ENCODE measurements around the gene SLC25A34. TPM values are rescaled to one million over a fixed set of nuclear protein-coding genes. Genes with fewer than 3 reads are reported as not detected.
"Not testable (repeated sequence)": the region's sequence is repeated elsewhere in the genome, so short reads cannot be mapped to it uniquely, and the experiment has no call there.

Gene SLC25A34
- total RNA-seq = 1.1 and 1.8 TPM in 2 replicates

DNA sequence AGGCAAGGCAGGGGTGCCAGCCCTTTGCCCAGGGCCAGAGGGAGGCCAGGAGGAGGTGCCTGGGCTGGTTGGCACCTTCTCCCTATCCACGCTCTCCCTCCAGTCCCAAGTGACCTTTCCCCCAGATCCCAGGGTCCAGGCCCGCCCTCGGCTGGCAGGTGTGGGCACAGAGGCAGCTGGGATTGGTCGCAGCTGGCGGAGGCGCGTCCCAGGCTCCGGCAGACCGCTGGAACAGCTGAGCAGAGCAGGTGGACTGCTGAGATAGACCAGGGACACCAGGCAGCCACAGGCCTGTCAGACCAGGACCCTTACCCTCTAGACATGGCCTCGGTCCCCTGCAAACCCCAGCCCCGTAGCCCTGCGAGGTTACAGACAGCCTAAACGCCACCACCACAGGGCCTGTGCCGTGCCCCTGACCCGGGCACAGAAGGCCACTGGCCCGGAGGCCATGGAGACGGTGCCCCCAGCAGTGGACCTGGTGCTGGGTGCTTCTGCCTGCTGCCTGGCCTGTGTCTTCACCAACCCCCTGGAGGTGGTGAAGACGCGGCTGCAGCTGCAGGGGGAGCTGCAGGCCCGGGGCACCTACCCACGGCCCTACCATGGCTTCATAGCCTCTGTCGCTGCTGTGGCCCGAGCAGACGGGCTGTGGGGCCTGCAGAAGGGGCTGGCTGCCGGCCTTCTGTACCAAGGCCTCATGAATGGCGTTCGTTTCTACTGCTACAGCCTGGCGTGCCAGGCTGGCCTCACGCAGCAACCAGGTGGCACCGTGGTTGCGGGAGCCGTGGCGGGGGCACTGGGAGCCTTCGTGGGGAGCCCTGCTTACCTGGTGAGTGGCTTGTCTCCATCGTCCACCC lies at the start of gene SLC25A34:
Gene SLC25A34 (plus strand): TSS at position 221 of the 854 bp plus-strand sequence. CDS start 228 bp downstream, at position 449.
- H3K4me1 Mint-ChIP-seq (ENCODE audit: low read depth) = peaks cover 2% of the 10 kb centered on the region
- H3K4me3 Mint-ChIP-seq = no peak within 1 kb of the TSS
- H3K27me3 Mint-ChIP-seq (ENCODE audit: insufficient read depth) = no peaks in the 10 kb centered on the region
- H3K27ac Mint-ChIP-seq = no peak within 1 kb of the TSS
- H3K36me3 Mint-ChIP-seq (ENCODE audit: low read depth) = peaks cover 5% of the 10 kb centered on the region
- intact Hi-C loops (cut with micrococcal nuclease) = no loop called here
- DNase-seq (ENCODE audit: low spot score) = no peak
- no peaks in the 10 kb centered on the region for H3K9me3 Mint-ChIP-seq

DNA sequence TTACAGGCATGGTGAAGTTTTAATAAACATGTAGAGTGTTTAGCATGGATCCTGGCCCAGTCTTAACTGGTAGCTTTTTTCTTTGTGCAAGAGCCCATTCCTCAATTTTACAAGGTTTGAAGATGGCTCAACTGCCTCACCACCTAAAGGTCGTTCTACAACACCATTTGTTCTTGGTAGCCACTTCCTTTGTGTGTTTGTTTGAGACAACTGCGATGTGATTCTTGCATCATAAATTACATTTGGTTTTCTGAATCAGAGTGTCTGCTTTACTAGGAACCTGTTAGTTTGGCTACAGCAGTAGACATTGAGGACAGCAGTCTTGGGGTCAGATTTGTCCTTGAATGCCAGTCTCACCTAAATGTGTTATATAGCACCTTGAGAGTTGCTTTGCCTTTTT lies 48.6 kb upstream of the SLC25A34 start:
- DNase-seq (ENCODE audit: low spot score) = no peak
- Mint-ChIP-seq H3K27me3 (ENCODE audit: insufficient read depth) (peaks cover 2% of the 10 kb centered on the region), H3K4me1 (ENCODE audit: low read depth) (peaks cover 24% of the 10 kb centered on the region), H3K9me3 (no peaks in the 10 kb centered on the region), H3K27ac (no peak overlapping the region), H3K4me3 (peak overlapping the region; percentile 11), H3K36me3 (ENCODE audit: low read depth) (peaks cover 10% of the 10 kb centered on the region)
- intact Hi-C loops (cut with micrococcal nuclease) = no loop called here

DNA sequence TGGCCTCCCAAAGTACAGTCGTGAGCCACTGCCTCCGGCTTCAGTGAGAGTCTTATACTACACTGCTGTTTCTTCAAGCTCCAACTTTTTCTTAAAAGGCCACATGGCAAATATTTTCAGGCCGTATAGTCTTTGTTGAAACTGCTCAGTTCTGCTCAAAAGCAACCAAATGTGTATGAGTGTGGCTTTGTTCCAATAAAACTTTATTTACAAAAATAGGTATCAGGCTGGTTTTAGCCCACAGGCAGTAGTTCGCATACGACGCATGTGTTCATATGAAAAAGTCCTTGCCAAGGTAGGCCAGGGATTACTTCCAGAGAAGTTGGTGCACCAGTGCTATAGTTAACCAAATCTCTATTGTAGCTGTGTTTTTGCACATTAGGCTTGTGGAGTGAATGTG lies 45.7 kb upstream of the SLC25A34 start:
- Mint-ChIP-seq H3K36me3 (ENCODE audit: low read depth) (peaks cover 14% of the 10 kb centered on the region), H3K27me3 (ENCODE audit: insufficient read depth) (no peaks in the 10 kb centered on the region), H3K4me1 (ENCODE audit: low read depth) (peaks cover 29% of the 10 kb centered on the region), H3K4me3 (no peak overlapping the region), H3K9me3 (no peaks in the 10 kb centered on the region), H3K27ac (no peak overlapping the region)
- no peak for DNase-seq (ENCODE audit: low spot score)
- intact Hi-C loops (cut with micrococcal nuclease) = no loop called here

DNA sequence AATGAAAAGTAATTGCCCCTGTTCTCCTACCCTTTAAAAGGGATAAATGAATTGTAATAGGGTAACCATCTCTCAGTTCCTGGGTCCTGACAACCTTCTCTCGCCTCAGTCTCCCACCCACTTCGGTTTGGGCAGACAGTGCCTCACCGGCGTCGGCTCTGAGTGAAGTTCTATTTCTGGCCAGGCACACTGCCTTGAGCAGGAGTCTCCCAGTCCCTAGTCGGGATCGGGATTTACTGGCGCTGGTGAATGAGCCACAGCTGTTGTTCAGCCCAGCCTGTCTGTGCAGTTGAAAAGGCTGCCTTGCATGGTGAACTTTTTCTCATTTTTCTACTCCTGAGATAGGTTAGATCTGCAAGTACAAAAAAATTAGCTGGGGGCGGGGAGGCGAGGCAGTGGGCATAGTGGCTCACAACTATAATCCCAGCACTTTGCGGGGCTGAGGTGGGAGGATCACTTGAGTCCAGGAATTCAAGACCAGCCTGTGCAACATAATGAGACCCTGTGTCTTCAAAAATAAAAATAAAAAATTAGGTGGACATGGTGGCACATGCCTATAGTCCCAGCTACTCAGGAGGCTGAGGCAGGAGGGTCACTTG lies 44.5 kb upstream of the SLC25A34 start:
- no peak for DNase-seq (ENCODE audit: low spot score)
- no peak overlapping the region for H3K4me3 Mint-ChIP-seq
- H3K36me3 Mint-ChIP-seq (ENCODE audit: low read depth) = peaks cover 14% of the 10 kb centered on the region
- intact Hi-C loops (cut with micrococcal nuclease) = no loop called here
- H3K27ac Mint-ChIP-seq = peak overlapping the region; percentile 18
- H3K9me3 Mint-ChIP-seq = no peaks in the 10 kb centered on the region
- H3K4me1 Mint-ChIP-seq (ENCODE audit: low read depth) = peaks cover 24% of the 10 kb centered on the region
- H3K27me3 Mint-ChIP-seq (ENCODE audit: insufficient read depth) = no peaks in the 10 kb centered on the region

DNA sequence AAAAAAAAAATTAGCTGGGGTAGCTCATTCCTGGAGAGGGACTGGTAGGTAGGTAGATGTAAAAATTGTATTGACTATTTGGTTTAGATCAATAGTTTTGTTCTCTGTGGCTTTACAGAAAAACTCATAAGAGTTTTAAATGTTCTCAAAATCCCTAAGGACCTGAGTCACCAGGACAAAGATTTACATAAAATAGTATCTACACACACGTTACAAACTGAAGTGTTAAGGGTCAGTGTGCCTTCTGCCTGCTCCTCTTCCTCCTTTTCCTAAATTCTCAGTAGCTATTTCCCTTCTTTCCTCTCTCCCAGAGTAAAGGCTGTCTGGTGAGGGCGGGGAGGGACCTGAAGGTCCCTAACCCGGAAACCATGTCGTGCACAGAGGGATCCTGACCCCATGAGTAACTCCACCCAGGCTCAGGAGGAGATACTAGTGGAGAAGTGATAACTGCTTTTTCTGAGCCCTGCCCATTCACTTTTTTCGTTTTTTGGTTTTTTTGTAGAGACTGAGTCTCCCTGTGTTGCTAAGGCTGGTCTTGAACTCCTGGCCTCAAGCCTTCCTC lies 43.9 kb upstream of the SLC25A34 start:
- no peaks in the 10 kb centered on the region for H3K9me3 Mint-ChIP-seq
- H3K4me1 Mint-ChIP-seq (ENCODE audit: low read depth) = peaks cover 30% of the 10 kb centered on the region
- H3K27me3 Mint-ChIP-seq (ENCODE audit: insufficient read depth) = no peaks in the 10 kb centered on the region
- no peak overlapping the region for H3K4me3 Mint-ChIP-seq
- H3K27ac Mint-ChIP-seq = peak overlapping the region; percentile 75
- intact Hi-C loops (cut with micrococcal nuclease) = no loop called here
- DNase-seq (ENCODE audit: low spot score) = no peak
- peaks cover 15% of the 10 kb centered on the region for H3K36me3 Mint-ChIP-seq (ENCODE audit: low read depth)

DNA sequence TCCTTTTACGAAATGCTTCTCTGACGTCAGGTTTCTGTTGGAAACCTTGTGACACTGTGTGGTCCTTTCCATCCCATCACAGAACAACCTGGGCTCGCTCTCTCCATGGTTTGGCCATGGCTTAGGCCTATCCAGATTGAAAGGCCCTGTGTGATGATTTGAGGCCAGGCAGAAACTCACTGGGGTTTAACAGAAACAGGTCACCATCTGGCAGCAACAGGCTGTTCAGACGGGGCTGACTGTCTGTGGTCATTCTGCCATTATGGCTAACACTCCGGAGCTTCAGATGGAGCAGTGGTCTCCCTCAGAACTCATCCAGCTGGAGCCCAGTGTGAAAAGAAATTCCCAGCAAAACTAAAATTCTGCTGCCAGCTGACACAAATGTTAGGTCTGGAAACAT lies 42.7 kb upstream of the SLC25A34 start:
- Mint-ChIP-seq H3K4me3 (no peak overlapping the region), H3K36me3 (ENCODE audit: low read depth) (peaks cover 10% of the 10 kb centered on the region), H3K27ac (no peak overlapping the region), H3K9me3 (no peaks in the 10 kb centered on the region), H3K4me1 (ENCODE audit: low read depth) (peaks cover 28% of the 10 kb centered on the region), H3K27me3 (ENCODE audit: insufficient read depth) (no peaks in the 10 kb centered on the region)
- intact Hi-C loops (cut with micrococcal nuclease) = no loop called here
- DNase-seq (ENCODE audit: low spot score) = no peak

DNA sequence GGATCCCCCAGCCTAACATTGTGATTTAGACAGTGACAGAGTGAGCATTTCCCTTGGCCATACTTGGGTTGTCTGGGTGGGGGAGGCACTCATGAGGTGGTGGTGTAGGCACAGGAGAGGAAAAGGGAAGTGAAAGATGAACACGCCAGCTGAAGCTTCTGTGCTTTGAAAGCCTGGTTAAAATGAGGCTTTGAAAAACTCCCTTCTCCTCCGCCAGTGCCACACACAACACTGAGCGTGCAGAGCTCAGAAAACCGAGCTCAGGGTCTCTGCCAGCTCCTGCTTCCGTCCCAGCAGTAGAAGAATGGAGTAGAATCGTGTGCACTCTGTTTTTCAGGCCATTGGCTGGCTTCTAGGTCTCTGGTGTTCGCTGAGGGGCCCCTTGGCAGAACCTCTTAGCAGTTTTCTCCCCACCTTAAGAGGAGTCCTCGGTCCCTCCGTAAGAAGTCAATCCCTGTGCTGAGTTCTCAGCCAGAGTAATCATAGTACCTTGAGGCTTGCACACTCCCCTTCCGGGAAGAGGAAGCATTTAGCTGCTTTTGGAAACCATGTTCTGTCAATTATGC lies 39.0 kb upstream of the SLC25A34 start:
- intact Hi-C loops (cut with micrococcal nuclease) = loop anchor here (1.0 kb wide), 1 partner anchor 44 kb away; no protein-coding TSS in a partner anchor
- H3K4me3 Mint-ChIP-seq = peak overlapping the region; percentile 86
- DNase-seq (ENCODE audit: low spot score) = peak; percentile 47
- no peaks in the 10 kb centered on the region for H3K9me3 Mint-ChIP-seq
- peaks cover 32% of the 10 kb centered on the region for H3K4me1 Mint-ChIP-seq (ENCODE audit: low read depth)
- peaks cover 12% of the 10 kb centered on the region for H3K36me3 Mint-ChIP-seq (ENCODE audit: low read depth)
- peak overlapping the region; percentile 95 for H3K27ac Mint-ChIP-seq
- no peaks in the 10 kb centered on the region for H3K27me3 Mint-ChIP-seq (ENCODE audit: insufficient read depth)

DNA sequence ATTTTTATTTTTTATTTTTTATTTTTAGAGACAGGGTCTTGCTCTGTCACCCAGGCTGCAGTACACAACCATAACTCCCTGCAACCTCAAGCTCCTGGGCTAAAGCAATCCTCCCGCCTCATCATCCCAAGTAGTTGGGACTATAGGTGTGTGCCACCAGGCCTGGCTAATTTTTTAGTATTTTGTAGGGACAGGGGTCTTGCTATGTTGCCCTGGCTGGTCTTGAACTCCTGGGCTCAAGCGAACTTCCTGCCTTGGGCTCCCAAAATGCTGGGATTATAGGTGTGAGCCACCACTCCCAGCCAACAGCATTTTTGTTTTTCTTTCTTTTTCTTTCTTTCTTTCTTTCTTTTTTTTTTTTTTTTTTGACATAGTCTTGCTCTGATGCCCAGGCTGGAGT lies 37.9 kb upstream of the SLC25A34 start:
- H3K9me3 Mint-ChIP-seq = no peaks in the 10 kb centered on the region
- peak overlapping the region; percentile 51 for H3K4me3 Mint-ChIP-seq
- intact Hi-C loops (cut with micrococcal nuclease) = no loop called here
- no peaks in the 10 kb centered on the region for H3K27me3 Mint-ChIP-seq (ENCODE audit: insufficient read depth)
- peak overlapping the region; percentile 65 for H3K27ac Mint-ChIP-seq
- peaks cover 12% of the 10 kb centered on the region for H3K36me3 Mint-ChIP-seq (ENCODE audit: low read depth)
- no peak for DNase-seq (ENCODE audit: low spot score)
- peaks cover 32% of the 10 kb centered on the region for H3K4me1 Mint-ChIP-seq (ENCODE audit: low read depth)

DNA sequence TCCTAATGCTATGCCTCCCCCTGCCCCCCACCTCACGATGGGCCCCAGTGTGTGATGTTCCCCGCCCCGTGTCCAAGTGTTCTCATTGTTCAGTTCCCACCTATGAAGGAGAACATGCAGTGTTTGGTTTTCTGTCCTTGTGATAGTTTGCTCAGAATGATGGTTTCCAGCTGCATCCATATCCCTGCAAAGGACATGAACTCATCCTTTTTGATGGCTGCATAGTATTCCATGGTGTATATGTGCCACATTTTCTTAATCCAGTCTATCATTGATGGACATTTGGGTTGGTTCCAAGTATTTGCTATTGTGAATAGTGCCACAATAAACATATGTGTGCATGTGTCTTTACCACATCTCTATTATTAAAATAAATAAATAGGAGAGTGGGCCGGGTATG lies 36.7 kb upstream of the SLC25A34 start:
- peaks cover 44% of the 10 kb centered on the region for H3K4me1 Mint-ChIP-seq (ENCODE audit: low read depth)

DNA sequence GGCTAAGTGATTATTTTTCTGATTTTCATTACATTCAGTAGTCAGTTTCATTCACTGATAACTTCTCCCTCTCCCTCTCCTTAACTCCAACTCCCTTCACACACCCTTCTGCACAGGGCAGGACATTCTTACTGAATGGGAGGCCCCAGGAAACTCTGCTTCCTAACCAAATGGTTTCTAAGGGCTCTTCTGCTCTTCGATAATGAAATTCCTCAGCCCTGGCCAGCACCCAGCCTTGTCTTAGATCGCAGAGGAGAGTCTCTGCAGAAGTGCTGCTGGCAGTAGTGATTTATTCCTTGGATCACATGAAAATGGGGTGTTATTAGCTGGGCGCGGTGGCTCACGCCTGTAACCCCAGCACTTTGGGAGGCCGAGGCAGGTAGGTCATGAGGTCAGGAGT lies 35.5 kb upstream of the SLC25A34 start:
- H3K27ac Mint-ChIP-seq = no peak overlapping the region
- intact Hi-C loops (cut with micrococcal nuclease) = no loop called here

More for the DNA sequence above, 36.7 kb upstream of the SLC25A34 start:
- H3K9me3 Mint-ChIP-seq; H3K27ac Mint-ChIP-seq; H3K27me3 Mint-ChIP-seq (ENCODE audit: insufficient read depth); H3K4me3 Mint-ChIP-seq; intact Hi-C loops (cut with micrococcal nuclease); DNase-seq (ENCODE audit: low spot score): not testable (repeated sequence)
- peaks cover 14% of the 10 kb centered on the region for H3K36me3 Mint-ChIP-seq (ENCODE audit: low read depth)

DNA sequence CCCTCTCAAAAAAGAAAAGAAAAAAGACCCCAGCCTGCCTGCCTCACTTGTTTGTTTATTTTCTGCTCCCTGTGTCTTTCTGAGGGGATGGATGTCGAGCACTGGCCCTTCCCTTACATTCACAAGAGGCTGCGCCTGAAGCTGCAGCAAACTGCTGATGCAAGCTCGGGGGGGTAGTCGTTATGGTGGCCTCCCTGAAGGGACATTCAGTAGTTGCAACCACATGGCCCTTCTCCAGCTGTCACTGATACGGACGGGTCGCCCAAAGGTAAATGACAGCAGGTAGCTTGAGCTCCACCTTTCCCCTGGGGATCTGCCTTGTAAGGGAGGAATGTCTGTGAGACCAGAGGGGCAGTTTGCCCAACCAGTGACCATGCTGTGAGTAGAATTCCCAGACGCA lies 34.3 kb upstream of the SLC25A34 start:
- no peaks in the 10 kb centered on the region for H3K9me3 Mint-ChIP-seq
- no peak for DNase-seq (ENCODE audit: low spot score)
- intact Hi-C loops (cut with micrococcal nuclease) = no loop called here
- H3K4me1 Mint-ChIP-seq (ENCODE audit: low read depth) = peaks cover 33% of the 10 kb centered on the region
- no peaks in the 10 kb centered on the region for H3K27me3 Mint-ChIP-seq (ENCODE audit: insufficient read depth)
- H3K4me3 Mint-ChIP-seq = no peak overlapping the region
- H3K36me3 Mint-ChIP-seq (ENCODE audit: low read depth) = peaks cover 23% of the 10 kb centered on the region
- no peak overlapping the region for H3K27ac Mint-ChIP-seq

More for the DNA sequence above, 35.5 kb upstream of the SLC25A34 start:
- Mint-ChIP-seq H3K36me3 (ENCODE audit: low read depth) (peaks cover 14% of the 10 kb centered on the region), H3K4me3 (no peak overlapping the region), H3K4me1 (ENCODE audit: low read depth) (peaks cover 35% of the 10 kb centered on the region), H3K27me3 (ENCODE audit: insufficient read depth) (no peaks in the 10 kb centered on the region), H3K9me3 (no peaks in the 10 kb centered on the region)
- no peak for DNase-seq (ENCODE audit: low spot score)

DNA sequence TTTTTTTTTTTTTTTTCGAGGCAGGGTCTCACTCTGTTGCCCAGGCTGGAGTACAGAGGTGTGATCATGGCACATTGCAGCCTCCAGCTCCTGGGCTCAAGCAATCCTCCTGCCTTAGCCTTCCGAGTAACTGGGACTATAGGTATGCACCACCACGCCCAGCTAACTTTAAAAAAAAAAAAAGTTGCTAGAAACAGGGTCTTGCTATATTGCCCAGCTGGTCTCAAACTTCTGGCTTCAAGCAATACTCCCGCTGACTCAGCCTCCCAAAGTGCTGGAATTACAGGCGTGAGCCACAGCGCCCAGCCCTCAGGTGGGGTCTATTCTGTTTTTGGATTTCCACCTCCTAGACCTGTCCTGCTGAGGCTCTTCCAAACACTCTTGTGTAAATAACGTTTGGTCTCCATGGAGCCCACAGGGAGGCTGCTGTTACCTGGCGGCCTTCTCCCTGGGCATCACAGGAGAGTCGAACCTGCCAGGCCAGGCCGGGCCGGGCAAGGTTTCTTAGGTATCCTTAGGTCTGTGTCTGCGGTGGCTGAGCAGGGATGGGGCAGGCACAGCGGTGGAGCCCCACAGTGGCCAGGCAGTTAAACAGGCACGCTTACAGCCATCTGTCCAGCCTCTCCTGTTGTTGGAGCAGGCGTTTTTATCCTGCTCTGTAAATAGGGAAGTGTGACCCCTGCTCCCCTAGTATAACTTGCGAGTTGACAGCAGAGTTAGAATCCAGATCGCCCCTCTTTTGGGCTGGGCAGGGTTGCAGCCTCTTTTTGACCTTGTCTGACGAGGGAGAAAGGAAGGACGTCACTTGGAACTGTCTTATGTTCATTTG lies 33.1 kb upstream of the SLC25A34 start:
- Mint-ChIP-seq H3K27me3 (ENCODE audit: insufficient read depth) (no peaks in the 10 kb centered on the region), H3K9me3 (no peaks in the 10 kb centered on the region), H3K4me1 (ENCODE audit: low read depth) (peaks cover 24% of the 10 kb centered on the region), H3K4me3 (no peak overlapping the region), H3K27ac (no peak overlapping the region), H3K36me3 (ENCODE audit: low read depth) (peaks cover 20% of the 10 kb centered on the region)
- intact Hi-C loops (cut with micrococcal nuclease) = no loop called here
- DNase-seq (ENCODE audit: low spot score) = no peak

Data from activated T-helper 1 cell treated with anti-CD3 and anti-CD28 coated beads, Interleukin-12 subunit alpha, Interleukin-12 subunit beta, Interleukin-2, Interleukin-4 antibody, amounts not matched to agents 30 ng/mL and 10 ng/mL and 1 ng/mL, durations not matched to agents 14 hours and 24 hours and 36 hours (primary cell).